GM19193 (cell line): Measurements from ENCODE around the gene HPCAL1.

Experiments
- POLR2A ChIP-seq: IDR thresholded peaks from 4 replicates; pipeline ENCODE4 v1.6.1; 2011; ENCODE audit not compliant: insufficient read depth, insufficient read length; ENCODE audit errors: extremely low read depth

The HPCAL1 gene

GRCh38 chr2:10428924-10429323, 126.2 kb downstream of the HPCAL1 start:
- no peak for TF ChIP-seq POLR2A

- no peak for TF ChIP-seq POLR2A
Measured at GRCh38 chr2:10430886-10431622, 128.3 kb downstream of the HPCAL1 start.

- TF ChIP-seq POLR2A = no peak
Measured at GRCh38 chr2:10431797-10432196, 129.1 kb downstream of the HPCAL1 start.

GRCh38 chr2:10432311-10433181, 129.8 kb downstream of the HPCAL1 start:
- peak; percentile 18 for TF ChIP-seq POLR2A

- no peak for TF ChIP-seq POLR2A
Measured at GRCh38 chr2:10433264-10433946, 130.7 kb downstream of the HPCAL1 start.

- no peak for TF ChIP-seq POLR2A
Measured at GRCh38 chr2:10433947-10434885, 131.5 kb downstream of the HPCAL1 start.

GRCh38 chr2:10434886-10435819, 132.4 kb downstream of the HPCAL1 start:
- TF ChIP-seq POLR2A = no peak

GRCh38 chr2:10435820-10436204, 133.1 kb downstream of the HPCAL1 start:
- TF ChIP-seq POLR2A = no peak

GRCh38 chr2:10436583-10437110, 133.9 kb downstream of the HPCAL1 start:
- no peak for TF ChIP-seq POLR2A

GRCh38 chr2:10437806-10438205, 135.1 kb downstream of the HPCAL1 start:
- TF ChIP-seq POLR2A = no peak

GRCh38 chr2:10438688-10439087, 136.0 kb downstream of the HPCAL1 start:
- TF ChIP-seq POLR2A = peak; percentile 59

- peak; percentile 22 for TF ChIP-seq POLR2A
Measured at GRCh38 chr2:10439185-10439879, 136.6 kb downstream of the HPCAL1 start.
